Mesenchymal stem cell (in vitro differentiated cells and primary cell): ENCODE measurements around the gene BRD4.

Experiments used
- DNase-seq: peaks from one replicate; pipeline ENCODE4 v3.0.0-alpha.2; 2013
- H2AFZ ChIP-seq: one replicate; pipeline ENCODE4 v1.6.1; 2013; ENCODE audit warnings: low read depth, mild to moderate bottlenecking, control low read depth, inconsistent platforms, low read length, moderate library complexity
- H2AK5ac ChIP-seq: 2 replicates; pipeline ENCODE4 v1.6.1; 2013; ENCODE audit warnings: low read length, moderate library complexity, mild to moderate bottlenecking, inconsistent platforms; ENCODE audit not compliant: severe bottlenecking
- H2BK120ac ChIP-seq: one replicate; pipeline ENCODE4 v1.6.1; 2013; ENCODE audit warnings: low read depth, mild to moderate bottlenecking, inconsistent platforms, low read length, moderate library complexity
- H2BK12ac ChIP-seq, 2 experiments: one replicate each; pipeline ENCODE4 v1.6.1; 2013; ENCODE audit warnings: inconsistent platforms in 2 of 2, low read length in 2 of 2, mild to moderate bottlenecking in 2 of 2, moderate library complexity in 2 of 2, control low read depth in 1 of 2
- H2BK15ac ChIP-seq: one replicate; pipeline ENCODE4 v1.6.1; 2013; ENCODE audit warnings: mild to moderate bottlenecking, low read depth, inconsistent platforms; ENCODE audit not compliant: poor library complexity, severe bottlenecking
- H2BK5ac ChIP-seq: 2 replicates; pipeline ENCODE4 v1.6.1; 2013; ENCODE audit warnings: low read depth, mild to moderate bottlenecking, low read length, control low read depth, inconsistent platforms; ENCODE audit not compliant: poor library complexity, severe bottlenecking
- H3K14ac ChIP-seq, 2 experiments: one replicate each; pipeline ENCODE4 v1.6.1; 2013; ENCODE audit warnings: inconsistent platforms in 2 of 2, low read length in 2 of 2, control low read depth in 1 of 2, mild to moderate bottlenecking in 1 of 2, moderate library complexity in 1 of 2
- H3K18ac ChIP-seq, 2 experiments: one replicate each; pipeline ENCODE4 v1.6.1; 2013; ENCODE audit warnings: inconsistent platforms in 2 of 2, low read length in 2 of 2, control low read depth in 1 of 2, low read depth in 1 of 2, mild to moderate bottlenecking in 1 of 2
- H3K23ac ChIP-seq, 2 experiments: one replicate each; pipeline ENCODE4 v1.6.1; 2013; ENCODE audit warnings: inconsistent platforms in 2 of 2, low read length in 2 of 2, mild to moderate bottlenecking in 2 of 2, moderate library complexity in 2 of 2, control low read depth in 1 of 2
- H3K27ac ChIP-seq: 2 replicates; pipeline ENCODE4 v1.5.1; 2013; ENCODE audit warnings: mild to moderate bottlenecking, moderate library complexity, low read length, control low read depth, inconsistent platforms; ENCODE audit not compliant: poor library complexity, severe bottlenecking
- H3K27me3 ChIP-seq, 2 experiments: 2 replicates each; pipeline versions ENCODE4 v1.6.1 to v1.7.0; 2013; ENCODE audit warnings: low read length in 2 of 2, mild to moderate bottlenecking in 2 of 2, moderate library complexity in 2 of 2, control low read depth in 1 of 2, inconsistent platforms in 1 of 2; ENCODE audit not compliant: control insufficient read depth in 1 of 2, insufficient read depth in 1 of 2
- H3K36me3 ChIP-seq, 2 experiments: 2 replicates each; pipeline versions ENCODE4 v1.6.1 to v1.7.0; 2013; ENCODE audit warnings: low read length in 2 of 2, control low read depth in 1 of 2, inconsistent platforms in 1 of 2, low read depth in 1 of 2, mild to moderate bottlenecking in 1 of 2; ENCODE audit not compliant: insufficient read depth in 2 of 2, control insufficient read depth in 1 of 2
- H3K4ac ChIP-seq, 2 experiments: one replicate each; pipeline ENCODE4 v1.6.1; 2013; ENCODE audit warnings: inconsistent platforms in 2 of 2, low read length in 2 of 2, mild to moderate bottlenecking in 2 of 2, moderate library complexity in 2 of 2, control low read depth in 1 of 2, low read depth in 1 of 2
- H3K4me1 ChIP-seq: 2 replicates; pipeline ENCODE4 v1.6.1; 2013; ENCODE audit warnings: low read depth, low read length, control low read depth; ENCODE audit not compliant: control insufficient read depth, insufficient read depth
- H3K4me2 ChIP-seq: 2 replicates; pipeline ENCODE4 v1.6.1; 2013; ENCODE audit warnings: low read length, mild to moderate bottlenecking, inconsistent platforms; ENCODE audit not compliant: poor library complexity, severe bottlenecking
- H3K4me3 ChIP-seq, 2 experiments: 2 replicates each; pipeline versions ENCODE4 v1.5.1 to v1.7.0; 2013; ENCODE audit warnings: low read length in 2 of 2, mild to moderate bottlenecking in 2 of 2, control low read depth in 1 of 2, low read depth in 1 of 2; ENCODE audit not compliant: insufficient read depth in 1 of 2
- H3K79me1 ChIP-seq: replicated peaks from 2 replicates; pipeline ENCODE4 v1.6.1; 2013; ENCODE audit warnings: mild to moderate bottlenecking, control low read depth, low read length, inconsistent platforms; ENCODE audit not compliant: poor library complexity, severe bottlenecking
- H3K9ac ChIP-seq: 2 replicates; pipeline ENCODE4 v1.7.0; 2013; ENCODE audit warnings: mild to moderate bottlenecking, low read length, moderate library complexity
- H3K9me3 ChIP-seq: 2 replicates; pipeline ENCODE4 v1.7.0; 2013; ENCODE audit warnings: mild to moderate bottlenecking, low read length; ENCODE audit not compliant: control insufficient read depth
- H4K8ac ChIP-seq: one replicate; pipeline ENCODE4 v1.6.1; 2013; ENCODE audit warnings: inconsistent platforms, mild to moderate bottlenecking, low read length, moderate library complexity
- H4K91ac ChIP-seq: one replicate; pipeline ENCODE4 v1.6.1; 2013; ENCODE audit warnings: mild to moderate bottlenecking, low read length, inconsistent platforms
- WGBS: methylation state at CpG from one replicate; pipeline ENCODE4 v1.1.7; 2013; ENCODE audit warnings: mixed read lengths; 5-methylcytosine and 5-hydroxymethylcytosine counted together

BRD4 gene

GRCh38 chr19:15194938-15195337 is 137.4 kb downstream of the BRD4 start:
- Histone ChIP-seq H3K18ac (no peak overlapping the region), H2BK120ac (no peak overlapping the region), H2BK12ac (no peak overlapping the region), H3K27me3 (peaks cover 3 to 27% of the 10 kb centered on the region in 2 experiments), H3K4me3 (peak overlapping the region in 1 of 2 experiments; percentile 41), H3K14ac (no peak overlapping the region), H2AFZ (no peak overlapping the region), H4K8ac (peak overlapping the region; percentile 27), H3K4me1 (peaks cover 28% of the 10 kb centered on the region), H4K91ac (peak overlapping the region; percentile 34), H3K36me3 (peaks cover 9 to 17% of the 10 kb centered on the region in 2 experiments), H3K79me1 (no peaks in the 10 kb centered on the region), H3K9me3 (no peaks in the 10 kb centered on the region), H3K4me2 (no peak overlapping the region), H2BK15ac (no peak overlapping the region), H2BK5ac (no peak overlapping the region), H3K4ac (no peak overlapping the region), H3K23ac (no peak overlapping the region), H3K27ac (no peak overlapping the region), H2AK5ac (no peak overlapping the region), H3K9ac (peak overlapping the region; percentile 57)
- 87% methylated on average over 6 of the region's 6 CpGs for WGBS
- DNase-seq, result no peak

- no peak for DNase-seq
Measured at GRCh38 chr19:15191982-15192381, 140.4 kb downstream of the BRD4 start.

GRCh38 chr19:15191514-15191913 is 140.8 kb downstream of the BRD4 start:
- WGBS, result 96% methylated on average over 18 of the region's 18 CpGs
- H3K79me1 ChIP-seq, result no peaks in the 10 kb centered on the region

More at GRCh38 chr19:15191982-15192381, 140.4 kb downstream of the BRD4 start:
- Histone ChIP-seq H3K9ac (no peak overlapping the region), H2BK5ac (no peak overlapping the region), H3K27ac (no peak overlapping the region), H3K27me3 (peaks cover 0 to 22% of the 10 kb centered on the region in 2 experiments), H3K4ac (no peak overlapping the region), H2AK5ac (no peak overlapping the region), H3K4me1 (peaks cover 14% of the 10 kb centered on the region), H2AFZ (no peak overlapping the region), H2BK120ac (no peak overlapping the region), H3K9me3 (no peaks in the 10 kb centered on the region), H2BK15ac (no peak overlapping the region), H4K91ac (no peak overlapping the region), H4K8ac (no peak overlapping the region), H3K14ac (no peak overlapping the region), H2BK12ac (no peak overlapping the region), H3K18ac (no peak overlapping the region), H3K79me1 (no peaks in the 10 kb centered on the region), H3K4me3 (no peak overlapping the region), H3K4me2 (no peak overlapping the region), H3K36me3 (peaks cover 12 to 20% of the 10 kb centered on the region in 2 experiments), H3K23ac (no peak overlapping the region)
- WGBS, result 97% methylated on average over 17 of the region's 18 CpGs

GRCh38 chr19:15188851-15189250 is 143.5 kb downstream of the BRD4 start:
- WGBS, result 92% methylated on average over 24 of the region's 24 CpGs
- H4K91ac ChIP-seq, result no peak overlapping the region
- H4K8ac ChIP-seq, result no peak overlapping the region
- H3K36me3 ChIP-seq, result peaks cover 16 to 31% of the 10 kb centered on the region in 2 experiments
- no peak overlapping the region for H3K4me2 ChIP-seq
- no peak overlapping the region for H2BK15ac ChIP-seq
- H2BK5ac ChIP-seq, result no peak overlapping the region
- H3K9me3 ChIP-seq, result no peaks in the 10 kb centered on the region
- H2BK120ac ChIP-seq, result no peak overlapping the region
- H3K4me3 ChIP-seq, result no peak overlapping the region
- peaks cover 1% of the 10 kb centered on the region for H3K4me1 ChIP-seq
- no peak overlapping the region for H2BK12ac ChIP-seq
- H3K14ac ChIP-seq, result peak overlapping the region in 1 of 2 experiments; percentile 28
- H3K27me3 ChIP-seq, result no peaks in the 10 kb centered on the region
- no peak overlapping the region for H3K18ac ChIP-seq
- no peak for DNase-seq
- H3K27ac ChIP-seq, result no peak overlapping the region
- no peak overlapping the region for H3K23ac ChIP-seq
- no peak overlapping the region for H2AFZ ChIP-seq
- no peak overlapping the region for H3K4ac ChIP-seq
- no peak overlapping the region for H3K9ac ChIP-seq
- no peak overlapping the region for H2AK5ac ChIP-seq
- no peaks in the 10 kb centered on the region for H3K79me1 ChIP-seq

More at GRCh38 chr19:15191514-15191913, 140.8 kb downstream of the BRD4 start:
- H3K4ac ChIP-seq, result no peak overlapping the region
- H2BK12ac ChIP-seq, result no peak overlapping the region
- no peaks in the 10 kb centered on the region for H3K9me3 ChIP-seq
- H3K4me1 ChIP-seq, result peaks cover 14% of the 10 kb centered on the region
- H3K27me3 ChIP-seq, result peaks cover 0 to 18% of the 10 kb centered on the region in 2 experiments
- H3K18ac ChIP-seq, result no peak overlapping the region
- no peak overlapping the region for H4K91ac ChIP-seq
- no peak overlapping the region for H2BK120ac ChIP-seq
- no peak overlapping the region for H2BK5ac ChIP-seq
- DNase-seq, result no peak
- H2AK5ac ChIP-seq, result no peak overlapping the region
- no peak overlapping the region for H3K9ac ChIP-seq
- no peak overlapping the region for H4K8ac ChIP-seq
- no peak overlapping the region for H3K23ac ChIP-seq
- no peak overlapping the region for H3K14ac ChIP-seq
- H2BK15ac ChIP-seq, result no peak overlapping the region
- peaks cover 16 to 25% of the 10 kb centered on the region in 2 experiments for H3K36me3 ChIP-seq
- no peak overlapping the region for H3K4me3 ChIP-seq
- H3K4me2 ChIP-seq, result no peak overlapping the region
- no peak overlapping the region for H2AFZ ChIP-seq
- no peak overlapping the region for H3K27ac ChIP-seq
